Adrenal gland (tissue), 12 donors: Measurements from ENCODE around the gene TNFRSF18. TPM values are rescaled to one million over a fixed set of nuclear protein-coding genes. Genes with fewer than 3 reads are reported as not detected.

Experiments used
- DNase-seq, 7 donors: peaks; one replicate each; pipeline ENCODE4 v3.0.0-alpha.2; 2019 to 2020
- H3K27ac ChIP-seq, 5 donors: fragments of 200-600 bp; sonication (generic) in 4 of 5; 1 replicate in 3 of 5; 2 replicates in 2 of 5; pipeline versions ENCODE4 v1.5.1 to v1.8.0; 2016 to 2020; ENCODE audit warnings: mild to moderate bottlenecking in 1 of 5
- H3K27me3 ChIP-seq: fragments of 200-600 bp; 2 replicates; pipeline ENCODE4 v1.8.0; 2021
- H3K36me3 ChIP-seq, 2 donors: fragments of 200-600 bp; replicated peaks in 1 of 2; 1 replicate in 1 of 2; 2 replicates in 1 of 2; pipeline versions ENCODE4 v1.5.1 to v1.8.0; 2018 to 2022
- H3K4me1 ChIP-seq, 2 donors: fragments of 200-600 bp; replicated peaks in 1 of 2; 1 replicate in 1 of 2; 2 replicates in 1 of 2; pipeline versions ENCODE4 v1.5.1 to v1.8.0; 2018 to 2021
- H3K4me3 ChIP-seq, 4 donors: fragments of 200-600 bp; sonication (generic) in 3 of 4; one replicate each; pipeline ENCODE4 v1.5.1; 2016 to 2018
- H3K9me3 ChIP-seq, 3 donors: fragments of 200-600 bp; sonication (generic) in 1 of 3; replicated peaks in 1 of 3; 1 replicate in 2 of 3; 2 replicates in 1 of 3; pipeline versions ENCODE4 v1.5.1 to v1.8.0; 2016 to 2021
- CTCF ChIP-seq, 6 experiments: fragments of 450-650 bp in 4 of 6; fragments of 200-600 bp in 2 of 6; sonication (generic) in 1 of 6; IDR thresholded peaks; 1 replicate in 5 of 6; 2 replicates in 1 of 6; pipeline versions ENCODE4 v1.5.1 to v1.8.0; 2016 to 2021; ENCODE audit warnings: antibody characterized with exemption in 6 of 6, mild to moderate bottlenecking in 2 of 6, moderate library complexity in 1 of 6
- POLR2A ChIP-seq, 2 donors: fragments of 450-650 bp; IDR thresholded peaks; one replicate each; pipeline ENCODE4 v1.6.1; 2017; ENCODE audit warnings: antibody characterized with exemption in 2 of 2, mild to moderate bottlenecking in 2 of 2, moderate library complexity in 1 of 2
- WGBS, 4 donors: extraction: QIAGEN DNeasy Blood & Tissue Kit in 2 of 4; methylation state at CpG; one replicate each; pipeline versions ENCODE4 v1.1.5 to v1.1.7; 2013 to 2017; 5-methylcytosine and 5-hydroxymethylcytosine counted together
- intact Hi-C, 2 donors: fragments of 100-400 bp; cut with DNase I; formaldehyde crosslinking; loops; one replicate each; pipeline versions ENCODE4 v1.14.1 to v1.15.0; 2022 to 2023
- polyA plus RNA-seq, 3 donors: library from polyadenylated mRNA; stranded (reverse); fragments of 200-250 nt in 2 of 3; fragments of 350-450 nt in 1 of 3; fragmentation: Illumina TruSeq in 1 of 3; extraction: RNeasy Lipid Tissue Mini Kit (QIAGEN cat#74804) in 1 of 3; gene quantifications; one replicate each; pipeline ENCODE4 v1.2.3, GENCODE V29; 2013 to 2014
- total RNA-seq, 9 donors: library from RNA; depleted of rRNA in 4 of 9; stranded (reverse); fragments of >200 nt in 4 of 9; fragments of 120-200 nt in 1 of 9; fragmentation: NEBNext Ultra II Directional in 1 of 9; extraction: Animal tissue kit (Norgen Biotek cat#: 25700) in 1 of 9; gene quantifications; one replicate each; pipeline versions ENCODE4 v1.1.0 to v1.2.4, GENCODE V29; 2013 to 2023
- donor health status: healthy with polysubstance abuse.
- donor health status: Bipolar disorder and iron deficiency.
- donor health status: DM: yes; HTN: yes; CAD: no.
- donor health status: DM: no; HTN: no; CAD: no.
- donor health status: DM: no; HTN: no; CAD: no.
- donor health status: DM: yes; HTN: yes; CAD: no.

Gene TNFRSF18
- total and polyA plus RNA-seq, 12 donors: 0.27 to 1.5 (median 0.64) TPM; not detected in 7

DNA sequence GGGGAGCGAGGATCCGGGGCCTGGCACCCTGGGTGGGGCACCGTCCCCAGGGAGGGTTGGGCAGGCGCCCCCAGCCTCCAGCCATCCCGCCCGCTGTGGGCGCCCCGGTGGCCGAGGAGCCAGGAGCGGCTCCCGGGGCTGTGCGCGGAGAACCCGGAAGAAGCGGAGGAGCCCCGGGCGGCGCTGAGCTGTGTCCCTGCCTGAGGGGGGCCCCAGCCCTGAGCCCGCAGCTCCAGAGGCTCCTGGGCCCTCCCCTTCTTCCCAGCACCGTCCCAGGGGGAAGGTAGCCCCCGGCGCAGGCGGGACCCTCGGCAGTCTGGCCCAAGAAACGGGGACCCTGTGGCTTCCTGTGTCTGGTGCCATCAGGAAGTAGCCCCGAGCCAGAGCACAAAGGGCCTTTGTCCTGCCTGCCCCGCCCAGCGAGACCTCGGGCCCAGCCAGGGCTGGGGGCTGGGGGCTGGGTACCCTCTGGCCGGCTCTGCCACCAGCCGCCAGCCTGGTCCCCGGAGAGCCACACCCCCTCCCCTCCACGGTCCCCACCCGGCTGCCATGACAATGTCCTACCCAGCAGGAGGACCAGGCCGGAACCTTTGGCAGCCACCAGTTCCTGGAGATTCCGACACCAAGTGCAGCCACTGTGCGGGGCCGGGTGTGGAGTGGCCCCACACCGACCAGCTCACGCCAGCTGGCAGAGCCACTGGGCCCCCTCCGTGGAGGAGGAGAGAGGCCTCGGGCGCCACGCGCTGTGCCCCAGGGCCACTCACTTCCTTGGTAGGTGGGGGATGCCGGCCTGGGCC lies 48.3 kb downstream of the TNFRSF18 start:
- Histone ChIP-seq H3K9me3 (no peaks in the 10 kb centered on the region), H3K4me3 (peak overlapping the region in 3 of 4 donors; percentile 33 to 73 (median 65)), H3K36me3 (no peaks in the 10 kb centered on the region), H3K27ac (peak overlapping the region in 4 of 5 donors; percentile 77 to 87 (median 85)), H3K4me1 (peaks cover 8 to 13% of the 10 kb centered on the region in 2 donors), H3K27me3 (peaks cover 11% of the 10 kb centered on the region)
- TF ChIP-seq POLR2A (IDR thresholded peaks at IDR 0.05) (no peak), CTCF (IDR thresholded peaks at IDR 0.05) (peak in 1 of 6 experiments; percentile 6)
- WGBS, 4 donors: 18 to 60% (median 24%) methylated on average over 1 to 46 of the region's 46 CpGs
- intact Hi-C loops: no loop called here
- DNase-seq: peak in 6 of 7 donors; percentile 16 to 58 (median 30)

DNA sequence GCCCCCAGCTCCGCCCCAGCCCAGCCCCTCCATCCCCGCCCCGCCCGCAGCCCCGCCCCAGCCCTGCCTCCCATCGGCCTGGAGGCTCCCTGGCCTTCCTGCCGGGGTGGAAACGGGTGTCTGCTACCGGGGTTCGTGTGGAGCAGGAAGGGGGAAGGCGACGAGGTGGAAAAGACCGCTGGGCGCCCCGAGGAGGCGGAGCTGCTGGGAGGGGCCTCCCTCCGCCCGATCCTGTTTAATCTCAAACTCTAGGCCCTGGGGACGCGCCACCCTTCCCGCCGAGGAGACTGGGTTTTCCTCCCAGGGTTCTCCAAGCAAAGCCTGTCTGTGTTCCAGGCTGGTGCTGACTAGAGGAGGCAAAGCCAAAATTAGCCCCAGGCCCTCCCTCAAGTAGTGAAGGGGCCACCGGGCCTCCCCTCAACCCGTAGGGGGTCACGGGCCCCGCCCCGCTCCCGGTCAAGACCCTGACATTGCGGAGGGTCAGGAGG lies 48.9 kb downstream of the TNFRSF18 start:
- Histone ChIP-seq H3K36me3 (no peaks in the 10 kb centered on the region), H3K27me3 (peaks cover 5% of the 10 kb centered on the region), H3K9me3 (no peaks in the 10 kb centered on the region), H3K4me3 (peak overlapping the region in 3 of 4 donors; percentile 33 to 73 (median 65)), H3K27ac (peak overlapping the region in 4 of 5 donors; percentile 77 to 87 (median 85)), H3K4me1 (peaks cover 8 to 13% of the 10 kb centered on the region in 2 donors)
- WGBS, 4 donors: 0 to 2% (median 1%) methylated on average over 6 to 29 of the region's 29 CpGs
- intact Hi-C loops: no loop called here
- TF ChIP-seq POLR2A (IDR thresholded peaks at IDR 0.05): peak in 1 of 2 donors; percentile 49
- TF ChIP-seq CTCF (IDR thresholded peaks at IDR 0.05): no peak
- peak; percentile 72 to 90 (median 82) for DNase-seq

DNA sequence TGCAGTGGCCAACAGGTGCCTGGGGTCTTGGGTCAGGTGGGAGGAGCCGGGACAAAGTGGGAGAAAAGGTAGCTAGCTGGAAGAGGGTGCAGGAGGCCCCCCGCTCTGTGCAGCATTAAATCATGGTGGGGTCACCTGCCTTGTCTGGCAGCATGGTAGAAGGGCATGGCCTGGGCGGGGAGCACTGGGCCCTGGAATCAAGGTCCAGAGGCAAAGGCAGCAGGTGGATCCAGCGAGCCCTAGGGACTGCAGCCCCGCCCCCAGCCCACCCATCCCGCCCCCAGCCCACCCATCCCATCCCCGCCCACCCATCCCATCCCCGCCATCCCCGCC lies 49.4 kb downstream of the TNFRSF18 start:
- H3K27ac ChIP-seq: no peak overlapping the region
- no peaks in the 10 kb centered on the region for H3K9me3 ChIP-seq
- peaks cover 8 to 13% of the 10 kb centered on the region in 2 donors for H3K4me1 ChIP-seq
- intact Hi-C loops: no loop called here
- H3K36me3 ChIP-seq: no peaks in the 10 kb centered on the region
- TF ChIP-seq POLR2A (IDR thresholded peaks at IDR 0.05) (no peak), CTCF (IDR thresholded peaks at IDR 0.05) (no peak)
- H3K27me3 ChIP-seq: no peaks in the 10 kb centered on the region
- 29 to 70% (median 45%) methylated on average over 2 to 8 of the region's 9 CpGs for WGBS, 4 donors
- no peak for DNase-seq
- H3K4me3 ChIP-seq: no peak overlapping the region

DNA sequence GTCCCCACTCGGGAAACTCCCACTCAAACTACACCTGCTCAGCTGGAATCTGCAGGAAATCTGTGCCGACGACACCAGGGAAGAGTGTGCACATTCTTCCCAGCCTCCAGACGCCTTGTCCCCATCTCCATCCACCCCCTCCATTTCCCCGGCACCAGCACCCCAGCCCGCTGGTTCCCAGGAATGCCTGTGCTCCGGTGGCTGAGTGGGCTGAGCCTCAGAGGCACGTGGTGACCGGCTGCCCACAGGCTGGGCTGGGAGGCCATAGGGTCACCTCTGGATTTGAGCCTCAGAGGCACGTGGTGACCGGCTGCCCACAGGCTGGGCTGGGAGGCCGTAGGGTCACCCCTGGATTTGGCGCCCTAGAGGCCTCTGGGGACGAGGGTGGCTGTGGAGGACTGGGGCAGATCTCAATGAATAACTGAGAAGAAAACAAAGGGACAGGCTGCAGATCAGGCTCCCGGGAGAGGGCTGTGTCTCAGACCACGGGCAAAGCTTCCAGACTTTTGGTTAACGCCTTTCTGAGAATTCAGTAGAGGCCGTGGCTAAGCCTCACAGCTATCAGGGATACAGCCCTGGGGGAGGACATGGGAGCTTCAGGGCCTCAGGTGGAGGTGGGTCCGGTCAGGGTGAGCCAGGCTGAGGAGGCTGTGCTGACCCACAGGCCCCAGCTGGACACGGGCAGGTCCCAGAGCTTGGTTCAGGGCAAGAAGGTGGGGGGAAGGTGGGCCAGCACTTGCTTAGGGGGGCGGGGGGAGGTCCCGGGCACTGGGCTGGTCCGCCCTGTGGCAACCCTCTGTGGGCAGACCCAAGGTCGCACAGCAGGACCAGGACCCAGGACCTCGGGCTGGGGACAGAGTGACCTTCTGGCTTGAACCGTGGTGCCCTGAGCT lies 50.0 kb downstream of the TNFRSF18 start:
- Histone ChIP-seq H3K9me3 (no peaks in the 10 kb centered on the region), H3K27ac (no peak overlapping the region)
- WGBS, 4 donors: 73 to 81% (median 78%) methylated on average over 15 to 26 of the region's 26 CpGs

More for the DNA sequence above, 50.0 kb downstream of the TNFRSF18 start:
- H3K4me1 ChIP-seq: peaks cover 8 to 13% of the 10 kb centered on the region in 2 donors
- intact Hi-C loops: no loop called here
- H3K4me3 ChIP-seq: no peak overlapping the region
- H3K27me3 ChIP-seq: no peaks in the 10 kb centered on the region
- no peak for TF ChIP-seq CTCF (IDR thresholded peaks at IDR 0.05)
- TF ChIP-seq POLR2A (IDR thresholded peaks at IDR 0.05): no peak
- H3K36me3 ChIP-seq: no peaks in the 10 kb centered on the region
- no peak for DNase-seq
